WTC11 (cell line): ENCODE data around the gene MAP3K12.

Source experiments
- FOXP1 ChIP-seq: sonication (generic); formaldehyde crosslinking; IDR thresholded peaks from 2 replicates; pipeline ENCODE4 v1.8.0; 2022; ENCODE audit warnings: missing genetic modification reagents, mild to moderate bottlenecking, moderate library complexity, borderline replicate concordance
- GABPB1 ChIP-seq: sonication (generic); formaldehyde crosslinking; IDR thresholded peaks from 2 replicates; pipeline ENCODE4 v1.8.1; 2023; ENCODE audit warnings: mild to moderate bottlenecking, missing genetic modification reagents
- SOX15 ChIP-seq: fragments of 250-450 bp; sonication (Bioruptor Pico); IDR thresholded peaks from 2 replicates; pipeline ENCODE4 v1.9.0; 2021; ENCODE audit warnings: mild to moderate bottlenecking
- TCF7 ChIP-seq: sonication (generic); formaldehyde crosslinking; IDR thresholded peaks from 2 replicates; pipeline ENCODE4 v1.8.0; 2022; ENCODE audit warnings: mild to moderate bottlenecking, low read depth, missing genetic modification reagents, moderate library complexity
- ZNF121 ChIP-seq: sonication (generic); formaldehyde crosslinking; IDR thresholded peaks from 2 replicates; pipeline ENCODE4 v1.8.0; 2023; ENCODE audit warnings: missing genetic modification reagents
- TF ChIP-seq, protein P1 (sequence below): sonication (generic); formaldehyde crosslinking; conservative IDR thresholded peaks from 2 replicates; pipeline ENCODE4 v1.8.1; 2023; ENCODE audit warnings: mild to moderate bottlenecking, low read depth, missing genetic modification reagents, moderate library complexity

DNA sequence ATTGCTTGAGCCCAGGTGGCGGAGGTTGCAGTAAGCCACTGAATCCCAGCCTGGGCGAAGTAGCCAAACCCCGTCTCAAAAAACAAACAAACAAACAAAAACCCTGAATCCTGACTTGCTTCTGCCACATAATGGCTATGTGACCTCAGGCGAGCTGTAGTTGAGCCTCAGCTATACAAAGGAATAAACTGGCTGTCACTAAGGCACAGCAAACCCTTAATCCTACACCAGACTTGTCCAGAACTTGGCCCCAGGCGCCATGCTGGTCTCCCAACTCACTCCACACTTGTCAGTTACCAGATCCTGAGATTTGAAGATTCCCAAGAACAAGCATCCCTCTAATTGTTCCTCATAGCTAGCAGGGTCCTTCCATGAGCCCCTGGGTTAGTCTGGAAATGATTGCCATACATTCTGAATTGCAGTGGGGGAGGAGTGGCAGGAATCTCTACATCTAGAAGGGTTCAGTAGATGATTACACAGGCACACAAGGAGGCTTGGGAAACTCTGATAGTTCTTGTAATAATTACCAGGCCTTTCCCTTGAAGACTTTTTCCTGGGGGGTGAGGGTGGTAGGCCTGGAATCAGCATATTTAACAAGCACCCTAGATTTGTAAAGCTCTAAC is 9.9 kb downstream of the MAP3K12 start:
- TF ChIP-seq GABPB1 (CRISPR knock-in tag): no peak
- TF ChIP-seq, protein P1, sequence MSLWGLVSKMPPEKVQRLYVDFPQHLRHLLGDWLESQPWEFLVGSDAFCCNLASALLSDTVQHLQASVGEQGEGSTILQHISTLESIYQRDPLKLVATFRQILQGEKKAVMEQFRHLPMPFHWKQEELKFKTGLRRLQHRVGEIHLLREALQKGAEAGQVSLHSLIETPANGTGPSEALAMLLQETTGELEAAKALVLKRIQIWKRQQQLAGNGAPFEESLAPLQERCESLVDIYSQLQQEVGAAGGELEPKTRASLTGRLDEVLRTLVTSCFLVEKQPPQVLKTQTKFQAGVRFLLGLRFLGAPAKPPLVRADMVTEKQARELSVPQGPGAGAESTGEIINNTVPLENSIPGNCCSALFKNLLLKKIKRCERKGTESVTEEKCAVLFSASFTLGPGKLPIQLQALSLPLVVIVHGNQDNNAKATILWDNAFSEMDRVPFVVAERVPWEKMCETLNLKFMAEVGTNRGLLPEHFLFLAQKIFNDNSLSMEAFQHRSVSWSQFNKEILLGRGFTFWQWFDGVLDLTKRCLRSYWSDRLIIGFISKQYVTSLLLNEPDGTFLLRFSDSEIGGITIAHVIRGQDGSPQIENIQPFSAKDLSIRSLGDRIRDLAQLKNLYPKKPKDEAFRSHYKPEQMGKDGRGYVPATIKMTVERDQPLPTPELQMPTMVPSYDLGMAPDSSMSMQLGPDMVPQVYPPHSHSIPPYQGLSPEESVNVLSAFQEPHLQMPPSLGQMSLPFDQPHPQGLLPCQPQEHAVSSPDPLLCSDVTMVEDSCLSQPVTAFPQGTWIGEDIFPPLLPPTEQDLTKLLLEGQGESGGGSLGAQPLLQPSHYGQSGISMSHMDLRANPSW (CRISPR knock-in tag): no peak
- TF ChIP-seq TCF7: no peak
- no peak for TF ChIP-seq ZNF121 (CRISPR knock-in tag)
- TF ChIP-seq SOX15 (CRISPR knock-in tag): no peak
- no peak for TF ChIP-seq FOXP1 (CRISPR knock-in tag)
